HG03066 (cell line): ENCODE data around the gene PCBD1.
"Not testable (repeated sequence)": the region's sequence is repeated elsewhere in the genome, so short reads cannot be mapped to it uniquely, and the experiment has no call there.

Experiments
- ATAC-seq: cut with Tn5 transposase; IDR thresholded peaks from one replicate; pipeline ENCODE4 v1.9.1; 2021; ENCODE audit warnings: low read depth; ENCODE audit not compliant: unreplicated experiment

PCBD1 gene

GRCh38 chr10:70879207-70879606, 9.2 kb downstream of the PCBD1 start:
- no peak for ATAC-seq

GRCh38 chr10:70874061-70874460, 14.3 kb downstream of the PCBD1 start:
- ATAC-seq, result no peak

- ATAC-seq, result no peak
Measured at GRCh38 chr10:70872291-70872690, 16.1 kb downstream of the PCBD1 start.

GRCh38 chr10:70866424-70866823, 21.9 kb downstream of the PCBD1 start:
- no peak for ATAC-seq

- ATAC-seq, result no peak
Measured at GRCh38 chr10:70864935-70865334, 23.4 kb downstream of the PCBD1 start.

- ATAC-seq, result no peak
Measured at GRCh38 chr10:70863470-70864160, 24.8 kb downstream of the PCBD1 start.

GRCh38 chr10:70861495-70862197, 26.7 kb downstream of the PCBD1 start:
- not testable (repeated sequence) for ATAC-seq

GRCh38 chr10:70858759-70859158, 29.6 kb downstream of the PCBD1 start:
- no peak for ATAC-seq

- ATAC-seq, result no peak
Measured at GRCh38 chr10:70856454-70856853, 31.9 kb downstream of the PCBD1 start.

- no peak for ATAC-seq
Measured at GRCh38 chr10:70853457-70853856, 34.9 kb downstream of the PCBD1 start.

- no peak for ATAC-seq
Measured at GRCh38 chr10:70853038-70853437, 35.3 kb downstream of the PCBD1 start.

GRCh38 chr10:70851597-70852475, 36.5 kb downstream of the PCBD1 start:
- ATAC-seq, result no peak

- ATAC-seq, result no peak
Measured at GRCh38 chr10:70850097-70850496, 38.3 kb downstream of the PCBD1 start.

GRCh38 chr10:70849582-70850016, 38.8 kb downstream of the PCBD1 start:
- ATAC-seq, result no peak

- no peak for ATAC-seq
Measured at GRCh38 chr10:70847659-70848360, 40.6 kb downstream of the PCBD1 start.

GRCh38 chr10:70846795-70847194, 41.6 kb downstream of the PCBD1 start:
- ATAC-seq, result no peak

- no peak for ATAC-seq
Measured at GRCh38 chr10:70845816-70846215, 42.5 kb downstream of the PCBD1 start.

- no peak for ATAC-seq
Measured at GRCh38 chr10:70845256-70845655, 43.1 kb downstream of the PCBD1 start.

GRCh38 chr10:70843776-70844489, 44.4 kb downstream of the PCBD1 start:
- ATAC-seq, result no peak

- ATAC-seq, result no peak
Measured at GRCh38 chr10:70843333-70843732, 45.0 kb downstream of the PCBD1 start.
